ENCODE measurements around the gene FUBP3.

FUBP3 gene

GRCh38 chr9:130633336-130634190, 54.2 kb downstream of the FUBP3 start:
- Histone ChIP-seq H3K9me3 (ENCODE audit: control insufficient read depth, insufficient read depth, low read length) (no peaks in the 10 kb centered on the region), H3K27me3 (ENCODE audit: control insufficient read depth, low read length) (no peaks in the 10 kb centered on the region), H3K27ac (ENCODE audit: low read depth, low read length) (no peak overlapping the region), H3K4me2 (ENCODE audit: low read length) (no peak overlapping the region), H3K4me3 (ENCODE audit: low read length) (no peak overlapping the region), H3F3A (ENCODE audit: control insufficient read depth, insufficient read depth) (peaks cover 8% of the 10 kb centered on the region; the same call in 1 of the 2 replicates), H3K9me2 (replicated peaks; ENCODE audit: control insufficient read depth, low read length) (no peaks in the 10 kb centered on the region), H4K20me1 (ENCODE audit: control insufficient read depth, insufficient read depth, low read depth, low read length) (no peaks in the 10 kb centered on the region), H3K36me3 (ENCODE audit: control insufficient read depth, low read length) (peaks cover 40% of the 10 kb centered on the region), H3K79me2 (ENCODE audit: control insufficient read depth, low read length) (no peaks in the 10 kb centered on the region), H3K4me1 (ENCODE audit: control insufficient read depth, low read length) (no peaks in the 10 kb centered on the region)
- TF ChIP-seq CTCF (IDR thresholded peaks at IDR 0.05; ENCODE audit: low read depth, low read length, poor library complexity, severe bottlenecking): no peak
- no peak for TF ChIP-seq EZH2phosphoT487 (IDR thresholded peaks at IDR 0.05; ENCODE audit: borderline replicate concordance, low read length)

GRCh38 chr9:130634191-130634768, 54.9 kb downstream of the FUBP3 start:
- no peaks in the 10 kb centered on the region for H3K9me2 ChIP-seq (replicated peaks; ENCODE audit: control insufficient read depth, low read length)
- H3K79me2 ChIP-seq (ENCODE audit: control insufficient read depth, low read length): no peaks in the 10 kb centered on the region
- no peaks in the 10 kb centered on the region for H3K9me3 ChIP-seq (ENCODE audit: control insufficient read depth, insufficient read depth, low read length)
- no peak overlapping the region for H3K4me3 ChIP-seq (ENCODE audit: low read length)
- H3K36me3 ChIP-seq (ENCODE audit: control insufficient read depth, low read length): peaks cover 42% of the 10 kb centered on the region
- no peak overlapping the region for H3K4me2 ChIP-seq (ENCODE audit: low read length)
- no peak for TF ChIP-seq EZH2phosphoT487 (IDR thresholded peaks at IDR 0.05; ENCODE audit: borderline replicate concordance, low read length)
- no peak for TF ChIP-seq CTCF (IDR thresholded peaks at IDR 0.05; ENCODE audit: low read depth, low read length, poor library complexity, severe bottlenecking)
- no peaks in the 10 kb centered on the region for H3K4me1 ChIP-seq (ENCODE audit: control insufficient read depth, low read length)
- H3F3A ChIP-seq (ENCODE audit: control insufficient read depth, insufficient read depth): peaks cover 8% of the 10 kb centered on the region; the same call in 1 of the 2 replicates
- H3K27ac ChIP-seq (ENCODE audit: low read depth, low read length): no peak overlapping the region
- no peaks in the 10 kb centered on the region for H3K27me3 ChIP-seq (ENCODE audit: control insufficient read depth, low read length)
- no peaks in the 10 kb centered on the region for H4K20me1 ChIP-seq (ENCODE audit: control insufficient read depth, insufficient read depth, low read depth, low read length)

GRCh38 chr9:130634801-130635200, 55.4 kb downstream of the FUBP3 start:
- H3K4me3 ChIP-seq (ENCODE audit: low read length): no peak overlapping the region
- TF ChIP-seq CTCF (IDR thresholded peaks at IDR 0.05; ENCODE audit: low read depth, low read length, poor library complexity, severe bottlenecking): no peak
- no peak for TF ChIP-seq EZH2phosphoT487 (IDR thresholded peaks at IDR 0.05; ENCODE audit: borderline replicate concordance, low read length)
- peaks cover 39% of the 10 kb centered on the region for H3K36me3 ChIP-seq (ENCODE audit: control insufficient read depth, low read length)
- H3K9me3 ChIP-seq (ENCODE audit: control insufficient read depth, insufficient read depth, low read length): no peaks in the 10 kb centered on the region
- no peaks in the 10 kb centered on the region for H3K4me1 ChIP-seq (ENCODE audit: control insufficient read depth, low read length)
- H3K27ac ChIP-seq (ENCODE audit: low read depth, low read length): no peak overlapping the region
- no peak overlapping the region for H3K4me2 ChIP-seq (ENCODE audit: low read length)
- H3F3A ChIP-seq (ENCODE audit: control insufficient read depth, insufficient read depth): peaks cover 8% of the 10 kb centered on the region; the same call in 1 of the 2 replicates
- H3K27me3 ChIP-seq (ENCODE audit: control insufficient read depth, low read length): no peaks in the 10 kb centered on the region
- H4K20me1 ChIP-seq (ENCODE audit: control insufficient read depth, insufficient read depth, low read depth, low read length): no peaks in the 10 kb centered on the region
- H3K9me2 ChIP-seq (replicated peaks; ENCODE audit: control insufficient read depth, low read length): no peaks in the 10 kb centered on the region
- no peaks in the 10 kb centered on the region for H3K79me2 ChIP-seq (ENCODE audit: control insufficient read depth, low read length)

All from DOHH2 (cell line).